ENCODE measurements around the gene OR10K1.

OR10K1 gene

GRCh38 chr1:158493054-158493453 lies 31.4 kb downstream of the OR10K1 start:
- Histone ChIP-seq H3K9me3 (ENCODE audit: control insufficient read depth, insufficient read depth, low read length) (no peaks in the 10 kb centered on the region), H3K4me1 (ENCODE audit: insufficient read depth, low read length) (no peaks in the 10 kb centered on the region), H3K36me3 (ENCODE audit: insufficient read depth, low read length) (no peaks in the 10 kb centered on the region), H3K9ac (ENCODE audit: low read depth, low read length) (no peak overlapping the region)

GRCh38 chr1:158494796-158495195 lies 33.2 kb downstream of the OR10K1 start:
- H3K4me1 ChIP-seq (ENCODE audit: insufficient read depth, low read length) = no peaks in the 10 kb centered on the region
- H3K9ac ChIP-seq (ENCODE audit: low read depth, low read length) = no peak overlapping the region
- no peaks in the 10 kb centered on the region for H3K9me3 ChIP-seq (ENCODE audit: control insufficient read depth, insufficient read depth, low read length)
- no peaks in the 10 kb centered on the region for H3K36me3 ChIP-seq (ENCODE audit: insufficient read depth, low read length)

- Histone ChIP-seq H3K4me1 (ENCODE audit: insufficient read depth, low read length) (no peaks in the 10 kb centered on the region), H3K36me3 (ENCODE audit: insufficient read depth, low read length) (no peaks in the 10 kb centered on the region), H3K9ac (ENCODE audit: low read depth, low read length) (no peak overlapping the region), H3K9me3 (ENCODE audit: control insufficient read depth, insufficient read depth, low read length) (no peaks in the 10 kb centered on the region)
Measured at GRCh38 chr1:158496374-158496773, 34.7 kb downstream of the OR10K1 start.

- Histone ChIP-seq H3K4me1 (ENCODE audit: insufficient read depth, low read length) (no peaks in the 10 kb centered on the region), H3K9me3 (ENCODE audit: control insufficient read depth, insufficient read depth, low read length) (no peaks in the 10 kb centered on the region), H3K9ac (ENCODE audit: low read depth, low read length) (no peak overlapping the region), H3K36me3 (ENCODE audit: insufficient read depth, low read length) (no peaks in the 10 kb centered on the region)
Measured at GRCh38 chr1:158506369-158506987, 44.8 kb downstream of the OR10K1 start.

- no peaks in the 10 kb centered on the region for H3K36me3 ChIP-seq (ENCODE audit: insufficient read depth, low read length)
- H3K9me3 ChIP-seq (ENCODE audit: control insufficient read depth, insufficient read depth, low read length) = no peaks in the 10 kb centered on the region
- no peak overlapping the region for H3K9ac ChIP-seq (ENCODE audit: low read depth, low read length)
- no peaks in the 10 kb centered on the region for H3K4me1 ChIP-seq (ENCODE audit: insufficient read depth, low read length)
Measured at GRCh38 chr1:158507511-158507910, 45.9 kb downstream of the OR10K1 start.

- Histone ChIP-seq H3K4me1 (ENCODE audit: insufficient read depth, low read length) (no peaks in the 10 kb centered on the region), H3K9me3 (ENCODE audit: control insufficient read depth, insufficient read depth, low read length) (no peaks in the 10 kb centered on the region), H3K36me3 (ENCODE audit: insufficient read depth, low read length) (no peaks in the 10 kb centered on the region), H3K9ac (ENCODE audit: low read depth, low read length) (no peak overlapping the region)
Measured at GRCh38 chr1:158509471-158510156, 48.0 kb downstream of the OR10K1 start.

GRCh38 chr1:158516966-158517365 lies 55.3 kb downstream of the OR10K1 start:
- Histone ChIP-seq H3K9ac (ENCODE audit: low read depth, low read length) (no peak overlapping the region), H3K4me1 (ENCODE audit: insufficient read depth, low read length) (no peaks in the 10 kb centered on the region), H3K9me3 (ENCODE audit: control insufficient read depth, insufficient read depth, low read length) (no peaks in the 10 kb centered on the region), H3K36me3 (ENCODE audit: insufficient read depth, low read length) (no peaks in the 10 kb centered on the region)
